Nephron (organoid): ENCODE results near the gene CALB2.

ENCODE experiments used
- H3K27ac Mint-ChIP-seq, 3 experiments: 2 replicates each; pipeline ENCODE4 v1.8.0; 2020; ENCODE audit warnings: mixed read lengths in 3 of 3, mild to moderate bottlenecking in 2 of 3, moderate library complexity in 1 of 3
- H3K27me3 Mint-ChIP-seq: 2 replicates; pipeline ENCODE4 v1.8.0; 2021; ENCODE audit warnings: low read depth, mild to moderate bottlenecking, moderate library complexity, mixed read lengths
- H3K36me3 Mint-ChIP-seq: 2 replicates; pipeline ENCODE4 v1.8.0; 2020; ENCODE audit warnings: low read depth, mixed read lengths
- H3K4me1 Mint-ChIP-seq: 2 replicates; pipeline ENCODE4 v1.8.0; 2020; ENCODE audit warnings: mixed read lengths
- H3K4me3 Mint-ChIP-seq, 3 experiments: 2 replicates each; pipeline ENCODE4 v1.8.0; 2020; ENCODE audit warnings: mild to moderate bottlenecking in 3 of 3, mixed read lengths in 3 of 3, moderate library complexity in 2 of 3
- H3K9me3 Mint-ChIP-seq: 2 replicates; pipeline ENCODE4 v1.8.0; 2020; ENCODE audit warnings: mixed read lengths
- CTCF ChIP-seq, 3 experiments: fragments of 200-600 bp; sonication (generic); IDR thresholded peaks; one replicate each; pipeline ENCODE4 v1.5.0; 2021; ENCODE audit warnings: antibody characterized with exemption in 3 of 3; ENCODE audit not compliant: unreplicated experiment in 3 of 3

The CALB2 gene

DNA sequence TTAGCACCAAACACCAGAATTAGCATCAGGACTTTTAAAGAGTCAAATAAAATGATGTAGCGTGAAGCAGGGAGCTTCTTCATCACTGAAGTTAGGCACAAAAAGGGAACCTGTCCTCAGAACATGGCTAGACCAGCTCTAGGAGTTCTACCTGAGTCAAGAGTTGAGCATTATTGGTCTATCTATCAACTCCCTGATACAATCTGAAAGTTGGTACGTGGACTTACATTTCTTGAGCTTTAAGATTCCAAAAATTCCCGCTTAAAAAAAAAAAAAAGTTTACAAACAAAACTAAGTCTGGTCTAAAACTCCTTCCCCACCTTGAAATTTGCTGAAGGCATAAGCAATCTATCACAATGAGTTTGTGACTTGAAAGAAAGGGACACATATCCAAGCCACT, 71.1 kb downstream of the CALB2 start:
- Mint-ChIP-seq H3K9me3 (peaks cover 11% of the 10 kb centered on the region), H3K4me3 (no peak overlapping the region), H3K4me1 (no peaks in the 10 kb centered on the region), H3K36me3 (no peaks in the 10 kb centered on the region), H3K27me3 (peaks cover 65% of the 10 kb centered on the region), H3K27ac (no peak overlapping the region)
- no peak for TF ChIP-seq CTCF (IDR thresholded peaks at IDR 0.05; ENCODE audit: unreplicated experiment in 3 of 3)

GRCh38 chr16:71430744-71431143, 72.2 kb downstream of the CALB2 start:
- Mint-ChIP-seq H3K4me1 (no peaks in the 10 kb centered on the region), H3K27ac (no peak overlapping the region), H3K36me3 (no peaks in the 10 kb centered on the region), H3K9me3 (peaks cover 11% of the 10 kb centered on the region), H3K27me3 (peaks cover 60% of the 10 kb centered on the region), H3K4me3 (no peak overlapping the region)
- TF ChIP-seq CTCF (IDR thresholded peaks at IDR 0.05; ENCODE audit: unreplicated experiment in 3 of 3): no peak

GRCh38 chr16:71431176-71431575, 72.7 kb downstream of the CALB2 start:
- Mint-ChIP-seq H3K9me3 (peaks cover 11% of the 10 kb centered on the region), H3K4me1 (no peaks in the 10 kb centered on the region), H3K27ac (no peak overlapping the region), H3K4me3 (no peak overlapping the region), H3K27me3 (peaks cover 60% of the 10 kb centered on the region), H3K36me3 (no peaks in the 10 kb centered on the region)
- TF ChIP-seq CTCF (IDR thresholded peaks at IDR 0.05; ENCODE audit: unreplicated experiment in 3 of 3): no peak

DNA sequence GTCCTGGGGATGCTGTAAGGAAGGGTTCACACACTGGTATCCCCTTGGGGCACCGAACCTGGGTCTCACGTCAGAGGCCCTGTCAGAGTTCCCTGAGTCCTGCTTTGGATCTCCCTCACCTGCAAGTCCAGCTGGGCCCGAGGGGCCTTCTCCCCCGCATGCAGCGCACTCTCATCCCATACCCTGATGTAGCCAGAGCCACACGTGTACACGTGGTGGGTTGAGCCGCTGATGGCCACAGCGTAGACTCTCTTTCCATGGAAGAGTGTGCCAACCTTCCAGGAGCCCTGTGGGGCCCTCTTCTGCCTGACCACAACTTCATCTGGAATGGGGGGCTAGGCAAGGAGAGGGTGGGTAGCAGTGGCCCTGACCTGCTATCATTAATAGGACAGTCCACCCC, 73.5 kb downstream of the CALB2 start:
- Mint-ChIP-seq H3K9me3 (peaks cover 6% of the 10 kb centered on the region), H3K4me1 (no peaks in the 10 kb centered on the region), H3K36me3 (no peaks in the 10 kb centered on the region), H3K4me3 (no peak overlapping the region), H3K27ac (no peak overlapping the region), H3K27me3 (peaks cover 59% of the 10 kb centered on the region)
- no peak for TF ChIP-seq CTCF (IDR thresholded peaks at IDR 0.05; ENCODE audit: unreplicated experiment in 3 of 3)

- TF ChIP-seq CTCF (IDR thresholded peaks at IDR 0.05; ENCODE audit: unreplicated experiment in 3 of 3): no peak
- Mint-ChIP-seq H3K27me3 (peaks cover 56% of the 10 kb centered on the region), H3K27ac (no peak overlapping the region), H3K4me1 (no peaks in the 10 kb centered on the region), H3K36me3 (no peaks in the 10 kb centered on the region), H3K9me3 (peaks cover 6% of the 10 kb centered on the region), H3K4me3 (no peak overlapping the region)
Observed at GRCh38 chr16:71432906-71433305, 74.4 kb downstream of the CALB2 start.

DNA sequence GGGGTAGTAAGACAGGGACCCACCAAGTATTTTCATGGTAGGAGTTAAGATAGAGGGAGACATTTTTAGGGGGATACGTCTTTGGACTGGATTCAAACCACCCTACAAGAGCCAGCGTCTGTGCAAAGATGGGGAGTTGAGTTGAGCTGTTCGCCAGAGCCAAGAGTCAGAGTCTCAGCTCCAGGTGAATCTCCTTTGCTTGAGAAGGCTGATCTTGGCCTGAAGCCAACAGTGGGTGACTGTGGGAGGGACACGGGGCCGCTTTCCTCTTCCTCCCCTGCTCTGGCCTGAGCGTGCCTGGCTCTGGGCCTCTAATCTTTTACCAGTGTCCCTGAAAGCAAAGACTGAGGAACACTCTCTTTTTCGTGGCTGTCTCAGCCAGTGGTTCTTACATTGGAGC, 78.0 kb downstream of the CALB2 start:
- peaks cover 51% of the 10 kb centered on the region for H3K27me3 Mint-ChIP-seq

More for the DNA sequence above, 78.0 kb downstream of the CALB2 start:
- no peak overlapping the region for H3K27ac Mint-ChIP-seq
- H3K4me1 Mint-ChIP-seq: no peaks in the 10 kb centered on the region
- no peaks in the 10 kb centered on the region for H3K36me3 Mint-ChIP-seq
- no peak for TF ChIP-seq CTCF (IDR thresholded peaks at IDR 0.05; ENCODE audit: unreplicated experiment in 3 of 3)
- no peak overlapping the region for H3K4me3 Mint-ChIP-seq
- no peaks in the 10 kb centered on the region for H3K9me3 Mint-ChIP-seq
